Upper lobe of left lung (tissue), 6 donors: Measurements from ENCODE around the gene MTMR12. TPM values are rescaled to one million over a fixed set of nuclear protein-coding genes. Genes with fewer than 3 reads are reported as not detected.

Experiments
- ATAC-seq, 2 donors: fragments of 200-7000 bp; cut with Tn5 transposase; one replicate each; pipeline ENCODE4 v1.9.1; 2022; ENCODE audit warnings: mild to moderate bottlenecking in 2 of 2, moderate library complexity in 2 of 2; ENCODE audit not compliant: low FRiP score in 2 of 2
- DNase-seq, 2 donors: peaks; one replicate each; pipeline ENCODE4 v3.0.0-alpha.2; 2019 to 2020
- H3K27ac ChIP-seq, 4 donors: fragments of 200-600 bp; sonication (generic); one replicate each; pipeline ENCODE4 v1.5.1; 2016 to 2019
- H3K27me3 ChIP-seq, 4 donors: fragments of 200-600 bp; sonication (generic); one replicate each; pipeline ENCODE4 v1.5.1; 2017 to 2019
- H3K36me3 ChIP-seq, 4 donors: fragments of 200-600 bp; sonication (generic); one replicate each; pipeline ENCODE4 v1.5.1; 2016 to 2019
- H3K4me1 ChIP-seq, 4 donors: fragments of 200-600 bp; sonication (generic); one replicate each; pipeline ENCODE4 v1.5.1; 2018 to 2019
- H3K4me3 ChIP-seq, 4 donors: fragments of 200-600 bp; sonication (generic); one replicate each; pipeline ENCODE4 v1.5.1; 2017 to 2019; ENCODE audit warnings: mild to moderate bottlenecking in 2 of 4, moderate library complexity in 1 of 4
- H3K9me3 ChIP-seq, 4 donors: fragments of 200-600 bp; sonication (generic); one replicate each; pipeline ENCODE4 v1.5.1; 2018 to 2019
- CTCF ChIP-seq, 6 experiments: fragments of 450-650 bp in 4 of 6; fragments of 200-600 bp in 2 of 6; sonication (generic) in 2 of 6; IDR thresholded peaks; one replicate each; pipeline ENCODE4 v1.5.1; 2016 to 2019; ENCODE audit warnings: antibody characterized with exemption in 6 of 6
- EP300 ChIP-seq, 4 donors: sonication (generic); formaldehyde crosslinking; IDR thresholded peaks; one replicate each; pipeline ENCODE4 v1.5.1; 2017; ENCODE audit warnings: antibody characterized with exemption in 4 of 4, control low read depth in 2 of 4
- POLR2A ChIP-seq, 4 donors: fragments of 450-650 bp; IDR thresholded peaks; one replicate each; pipeline ENCODE4 v1.5.1; 2016 to 2017; ENCODE audit warnings: antibody characterized with exemption in 4 of 4, mild to moderate bottlenecking in 2 of 4
- POLR2AphosphoS5 ChIP-seq, 2 donors: sonication (generic); formaldehyde crosslinking; IDR thresholded peaks; one replicate each; pipeline ENCODE4 v1.5.1; 2017; ENCODE audit warnings: antibody characterized with exemption in 2 of 2
- WGBS, 2 donors: methylation state at CpG; one replicate each; pipeline ENCODE4 v1.1.5; 2017 to 2018; 5-methylcytosine and 5-hydroxymethylcytosine counted together
- total RNA-seq, 6 donors: library from RNA; depleted of rRNA in 4 of 6; stranded (reverse); fragments of >200 nt in 4 of 6; gene quantifications; one replicate each; pipeline versions ENCODE4 v1.1.0 to v1.2.1, GENCODE V29; 2016 to 2021
- donor health status: DM: no; HTN: no; CAD: no; lungs with moderate emphysema.
- donor health status: DM: no; HTN: yes; CAD: no; lungs with severe emphysema.

Gene MTMR12
- total RNA-seq, 6 donors from 2014 or later, result 27.2 to 50.8 (median 35.5) TPM

- no peak for TF ChIP-seq POLR2AphosphoS5 (IDR thresholded peaks at IDR 0.05)
- TF ChIP-seq CTCF (IDR thresholded peaks at IDR 0.05), result no peak
- no peak for TF ChIP-seq POLR2A (IDR thresholded peaks at IDR 0.05)
- no peak for TF ChIP-seq EP300 (IDR thresholded peaks at IDR 0.05)
- Histone ChIP-seq H3K27me3 (no peaks in the 10 kb centered on the region), H3K36me3 (peaks cover 0 to 32% (median 17%) of the 10 kb centered on the region in 4 donors), H3K4me3 (no peak overlapping the region), H3K4me1 (peaks cover 11 to 51% (median 18%) of the 10 kb centered on the region in 4 donors), H3K9me3 (no peaks in the 10 kb centered on the region), H3K27ac (peak overlapping the region in 2 of 4 donors; percentile 15 to 35)
- 54 to 66% methylated on average over 4 of the region's 4 CpGs for WGBS, 2 donors
- DNase-seq, result no peak
- ATAC-seq, result peak in 1 of 2 donors; percentile 52
These were observed 36.4 kb downstream of the MTMR12 start for GRCh38 chr5:32276173-32276853.

GRCh38 chr5:32275396-32275741 is 37.4 kb downstream of the MTMR12 start:
- H3K36me3 ChIP-seq, result peaks cover 0 to 41% (median 25%) of the 10 kb centered on the region in 4 donors

DNA sequence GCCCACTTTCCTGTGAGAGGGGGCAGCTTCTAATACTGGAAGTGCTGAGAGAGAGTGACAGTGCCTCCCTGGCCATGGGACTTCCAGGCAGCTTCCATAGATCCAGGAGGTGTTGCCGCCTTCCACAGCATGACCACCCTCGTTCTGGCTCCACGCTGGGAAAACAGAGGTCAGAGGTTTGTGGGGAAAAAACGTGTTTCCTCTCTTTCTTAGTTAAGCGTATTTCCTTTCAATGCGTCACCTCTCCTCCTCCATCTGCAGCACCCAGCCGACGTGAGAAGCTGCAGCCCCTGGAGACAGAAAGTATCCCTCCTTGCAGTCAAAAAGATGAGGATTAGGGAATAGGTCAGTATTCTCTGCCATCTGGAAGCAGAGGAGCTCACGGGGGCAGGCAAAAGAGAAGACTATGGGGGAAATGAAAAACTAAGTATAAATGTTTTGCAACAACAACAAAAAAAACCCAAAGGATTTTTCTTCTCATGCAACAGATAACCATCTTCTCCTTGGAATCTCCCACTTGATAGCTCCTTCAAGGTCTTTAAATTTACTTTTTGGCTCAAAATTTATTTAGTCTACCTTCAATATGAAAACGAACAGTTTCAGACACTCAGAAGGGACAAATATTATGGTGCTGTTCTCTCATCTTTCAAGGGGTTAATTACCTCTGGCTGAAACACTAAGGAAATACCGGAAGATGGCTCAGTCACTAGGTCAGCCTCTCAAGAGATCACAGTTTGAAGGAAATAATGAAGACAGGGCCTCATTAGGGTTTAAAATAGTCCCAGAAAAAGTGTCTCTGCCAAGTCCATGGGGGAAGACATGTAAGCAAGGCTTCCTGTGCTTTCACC is 38.0 kb downstream of the MTMR12 start:
- H3K4me1 ChIP-seq, result peaks cover 11 to 43% (median 17%) of the 10 kb centered on the region in 4 donors
- peak overlapping the region in 1 of 4 donors; percentile 32 for H3K27ac ChIP-seq

More at GRCh38 chr5:32275396-32275741, 37.4 kb downstream of the MTMR12 start:
- no peak for TF ChIP-seq POLR2A (IDR thresholded peaks at IDR 0.05)
- TF ChIP-seq EP300 (IDR thresholded peaks at IDR 0.05), result no peak
- no peak for TF ChIP-seq CTCF (IDR thresholded peaks at IDR 0.05)
- TF ChIP-seq POLR2AphosphoS5 (IDR thresholded peaks at IDR 0.05), result no peak
- WGBS, 2 donors, result 58 to 90% methylated on average over 3 of the region's 3 CpGs
- Histone ChIP-seq H3K4me3 (no peak overlapping the region), H3K9me3 (no peaks in the 10 kb centered on the region), H3K4me1 (peaks cover 11 to 47% (median 18%) of the 10 kb centered on the region in 4 donors), H3K27me3 (no peaks in the 10 kb centered on the region), H3K27ac (peak overlapping the region in 1 of 4 donors; percentile 32)
- ATAC-seq, result peak in 1 of 2 donors; percentile 59
- peak in 1 of 2 donors; percentile 27 for DNase-seq

DNA sequence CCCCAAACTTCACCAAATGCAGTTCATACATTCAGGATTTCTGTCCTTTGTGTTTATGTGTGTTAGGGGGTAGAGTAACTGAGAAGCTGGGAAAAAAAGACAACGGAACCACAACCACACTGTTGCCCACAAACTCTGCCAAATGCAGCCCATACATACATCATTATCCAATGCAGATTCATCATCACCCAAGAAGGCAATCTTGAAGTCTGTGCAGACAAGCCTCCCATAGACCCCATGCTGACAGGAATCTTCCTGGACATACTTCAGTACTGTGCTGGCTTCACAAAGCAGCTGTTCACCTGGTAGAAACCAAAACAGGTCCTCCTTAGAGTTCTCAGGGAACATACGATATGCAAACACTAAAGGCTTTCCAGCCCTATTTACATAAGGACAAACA is 38.9 kb downstream of the MTMR12 start:
- Histone ChIP-seq H3K4me3 (no peak overlapping the region), H3K9me3 (no peaks in the 10 kb centered on the region), H3K27me3 (no peaks in the 10 kb centered on the region), H3K27ac (no peak overlapping the region), H3K4me1 (peaks cover 11 to 38% (median 17%) of the 10 kb centered on the region in 4 donors), H3K36me3 (peaks cover 0 to 56% (median 36%) of the 10 kb centered on the region in 4 donors)
- DNase-seq (no peak), ATAC-seq (no peak)
- TF ChIP-seq EP300 (IDR thresholded peaks at IDR 0.05), result no peak
- WGBS, 2 donors, result 78 to 86% methylated on average over 2 of the region's 2 CpGs

More for the DNA sequence above, 38.0 kb downstream of the MTMR12 start:
- TF ChIP-seq CTCF (IDR thresholded peaks at IDR 0.05), result no peak
- no peak for TF ChIP-seq EP300 (IDR thresholded peaks at IDR 0.05)
- no peak for TF ChIP-seq POLR2A (IDR thresholded peaks at IDR 0.05)
- no peak for TF ChIP-seq POLR2AphosphoS5 (IDR thresholded peaks at IDR 0.05)
- no peaks in the 10 kb centered on the region for H3K27me3 ChIP-seq
- H3K9me3 ChIP-seq, result no peaks in the 10 kb centered on the region
- no peak overlapping the region for H3K4me3 ChIP-seq
- peaks cover 0 to 47% (median 29%) of the 10 kb centered on the region in 4 donors for H3K36me3 ChIP-seq
- DNase-seq (no peak), ATAC-seq (no peak)
- WGBS, 2 donors, result 71% methylated on average over 11 of the region's 11 CpGs

DNA sequence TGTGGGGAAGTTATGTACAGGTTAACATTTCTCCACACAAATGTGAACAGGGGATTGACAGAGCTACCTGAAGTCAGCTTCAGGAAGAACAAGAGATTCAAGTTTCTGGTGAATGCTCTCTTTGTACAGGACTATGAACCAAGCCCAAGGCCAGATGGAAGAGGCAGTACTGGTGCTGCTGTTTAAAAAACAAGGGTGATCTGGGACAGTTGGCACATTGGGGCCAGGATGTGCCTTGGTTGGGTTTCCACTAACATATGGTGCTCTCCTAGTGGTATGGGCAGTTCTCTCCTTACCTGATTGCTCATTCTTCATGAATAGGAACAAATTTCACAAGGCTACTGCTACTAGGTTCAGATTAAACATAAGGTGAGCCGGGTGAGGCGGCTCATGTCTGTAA is 40.0 kb downstream of the MTMR12 start:
- H3K4me1 ChIP-seq, result peaks cover 11 to 28% (median 14%) of the 10 kb centered on the region in 4 donors
- no peaks in the 10 kb centered on the region for H3K27me3 ChIP-seq
- no peaks in the 10 kb centered on the region for H3K9me3 ChIP-seq
- DNase-seq (no peak), ATAC-seq (no peak)
- no peak overlapping the region for H3K4me3 ChIP-seq
- TF ChIP-seq POLR2AphosphoS5 (IDR thresholded peaks at IDR 0.05) (no peak), POLR2A (IDR thresholded peaks at IDR 0.05) (no peak), EP300 (IDR thresholded peaks at IDR 0.05) (no peak), CTCF (IDR thresholded peaks at IDR 0.05) (no peak)
- H3K36me3 ChIP-seq, result peaks cover 0 to 66% (median 45%) of the 10 kb centered on the region in 4 donors
- WGBS, 2 donors, result 100% methylated on average over 2 of the region's 2 CpGs
- H3K27ac ChIP-seq, result no peak overlapping the region
